Measurements from ENCODE around the gene PPP1R3F.

- no peak for TF ChIP-seq CTCF (IDR thresholded peaks at IDR 0.05; ENCODE audit: poor library complexity, severe bottlenecking)
- TF ChIP-seq REST (IDR thresholded peaks at IDR 0.05; ENCODE audit: borderline replicate concordance), result no peak
- no peak for TF ChIP-seq POLR2AphosphoS5 (IDR thresholded peaks at IDR 0.05)
- no peak for TF ChIP-seq EZH2 (IDR thresholded peaks at IDR 0.05; ENCODE audit: borderline replicate concordance, insufficient read depth, low read length, poor library complexity, severe bottlenecking)
- TF ChIP-seq EP300 (conservative IDR thresholded peaks at IDR 0.05; ENCODE audit: poor library complexity, severe bottlenecking), result no peak
These were observed 41.4 kb upstream of the PPP1R3F start for GRCh38 chrX:49228185-49228584.

Data from neural cell (in vitro differentiated cells).